ENCODE data around the gene NUP155.
"Not testable (repeated sequence)": the region's sequence is repeated elsewhere in the genome, so short reads cannot be mapped to it uniquely, and the experiment has no call there.

NUP155 gene

GRCh38 chr5:37396352-37396751 is 25.4 kb upstream of the NUP155 start:
- Histone ChIP-seq H2AFZ (ENCODE audit: low read depth) (no peak overlapping the region), H3K79me2 (ENCODE audit: insufficient read depth, low read depth) (no peaks in the 10 kb centered on the region), H3K27ac (no peak overlapping the region), H3K27me3 (ENCODE audit: insufficient read depth, low read depth) (no peaks in the 10 kb centered on the region), H3K36me3 (ENCODE audit: insufficient read depth) (no peaks in the 10 kb centered on the region), H3K4me3 (IDR thresholded peaks at IDR 0.05; ENCODE audit: insufficient read depth, low read depth, low read length) (no peak overlapping the region), H3K4me1 (ENCODE audit: low read depth, poor library complexity, severe bottlenecking) (no peaks in the 10 kb centered on the region), H4K20me1 (ENCODE audit: insufficient read depth) (no peaks in the 10 kb centered on the region), H3K9ac (no peak overlapping the region), H3K4me2 (no peak overlapping the region)
- TF ChIP-seq CTCF (conservative IDR thresholded peaks at IDR 0.05; ENCODE audit: low read depth, low read length): no peak

GRCh38 chr5:37391591-37391990 is 20.7 kb upstream of the NUP155 start:
- Histone ChIP-seq H4K20me1 (ENCODE audit: insufficient read depth) (no peaks in the 10 kb centered on the region), H3K36me3 (ENCODE audit: insufficient read depth) (no peaks in the 10 kb centered on the region), H3K4me2 (no peak overlapping the region)

GRCh38 chr5:37379100-37379628 is 8.3 kb upstream of the NUP155 start, which contains the start of gene WDR70:
Gene WDR70 (plus strand): TSS chr5:37379318. CDS start chr5:37379368, 50 bp downstream.
- H3K27ac ChIP-seq; H3K79me2 ChIP-seq (ENCODE audit: insufficient read depth, low read depth); H4K20me1 ChIP-seq (ENCODE audit: insufficient read depth); H3K27me3 ChIP-seq (ENCODE audit: insufficient read depth, low read depth); H3K36me3 ChIP-seq (ENCODE audit: insufficient read depth); H3K4me3 ChIP-seq (IDR thresholded peaks at IDR 0.05; ENCODE audit: insufficient read depth, low read depth, low read length); H3K4me1 ChIP-seq (ENCODE audit: low read depth, poor library complexity, severe bottlenecking): not testable (repeated sequence)
- peak within 1 kb of the TSS; percentile 46; the same call in 1 of the 2 replicates for H3K9ac ChIP-seq
- H2AFZ ChIP-seq (ENCODE audit: low read depth): peak within 1 kb of the TSS; percentile 82
- peak within 1 kb of the TSS; percentile 80 for H3K4me2 ChIP-seq

More at GRCh38 chr5:37391591-37391990, 20.7 kb upstream of the NUP155 start:
- Histone ChIP-seq H3K4me3 (IDR thresholded peaks at IDR 0.05; ENCODE audit: insufficient read depth, low read depth, low read length) (no peak overlapping the region), H3K27ac (no peak overlapping the region), H3K27me3 (ENCODE audit: insufficient read depth, low read depth) (no peaks in the 10 kb centered on the region), H3K79me2 (ENCODE audit: insufficient read depth, low read depth) (no peaks in the 10 kb centered on the region), H2AFZ (ENCODE audit: low read depth) (no peak overlapping the region), H3K4me1 (ENCODE audit: low read depth, poor library complexity, severe bottlenecking) (no peaks in the 10 kb centered on the region), H3K9ac (no peak overlapping the region)
- TF ChIP-seq CTCF (conservative IDR thresholded peaks at IDR 0.05; ENCODE audit: low read depth, low read length): no peak

- not testable (repeated sequence) for H3K4me1 ChIP-seq (ENCODE audit: low read depth, poor library complexity, severe bottlenecking); H3K27ac ChIP-seq; H2AFZ ChIP-seq (ENCODE audit: low read depth); H3K27me3 ChIP-seq (ENCODE audit: insufficient read depth, low read depth); H3K79me2 ChIP-seq (ENCODE audit: insufficient read depth, low read depth); H3K4me3 ChIP-seq (IDR thresholded peaks at IDR 0.05; ENCODE audit: insufficient read depth, low read depth, low read length); H3K36me3 ChIP-seq (ENCODE audit: insufficient read depth); H3K4me2 ChIP-seq; H4K20me1 ChIP-seq (ENCODE audit: insufficient read depth); H3K9ac ChIP-seq
Observed at GRCh38 chr5:37378066-37378465, 7.2 kb upstream of the NUP155 start.

GRCh38 chr5:37375091-37375490 is 4.2 kb upstream of the NUP155 start:
- H3K79me2 ChIP-seq (ENCODE audit: insufficient read depth, low read depth): peaks cover 13% of the 10 kb centered on the region
- H4K20me1 ChIP-seq (ENCODE audit: insufficient read depth): no peaks in the 10 kb centered on the region
- H2AFZ ChIP-seq (ENCODE audit: low read depth): no peak overlapping the region
- H3K4me2 ChIP-seq: no peak overlapping the region
- H3K36me3 ChIP-seq (ENCODE audit: insufficient read depth): no peaks in the 10 kb centered on the region
- H3K9ac ChIP-seq: no peak overlapping the region
- H3K4me1 ChIP-seq (ENCODE audit: low read depth, poor library complexity, severe bottlenecking): peaks cover 5% of the 10 kb centered on the region
- no peak for TF ChIP-seq CTCF (conservative IDR thresholded peaks at IDR 0.05; ENCODE audit: low read depth, low read length)
- no peak overlapping the region for H3K27ac ChIP-seq
- H3K4me3 ChIP-seq (IDR thresholded peaks at IDR 0.05; ENCODE audit: insufficient read depth, low read depth, low read length): no peak overlapping the region
- no peaks in the 10 kb centered on the region for H3K27me3 ChIP-seq (ENCODE audit: insufficient read depth, low read depth)

All from KMS-11 (cell line).